MM.1S (cell line): ENCODE data around the gene NOP14.

Experiments used
- DNase-seq: peaks from one replicate; pipeline ENCODE4 v3.0.0-alpha.2; 2015
- H2AFZ ChIP-seq: fragments of 300-600 bp; sonication (generic); 2 replicates; pipeline ENCODE4 v1.6.0; 2016; ENCODE audit warnings: antibody characterized with exemption, low read length
- H3F3A ChIP-seq: fragments of 300-600 bp; sonication (generic); 2 replicates; pipeline ENCODE4 v1.6.1; 2016; ENCODE audit warnings: mild to moderate bottlenecking, antibody characterized with exemption, low read length, moderate library complexity, mixed read lengths; ENCODE audit not compliant: insufficient read depth
- H3K27ac ChIP-seq: fragments of 300-600 bp; sonication (generic); 2 replicates; pipeline ENCODE4 v1.5.1; 2016; ENCODE audit warnings: mild to moderate bottlenecking, low read length
- H3K27me3 ChIP-seq: fragments of 300-600 bp; sonication (generic); replicated peaks from 2 replicates; pipeline ENCODE4 v1.6.0; 2016; ENCODE audit warnings: low read length; ENCODE audit not compliant: insufficient read depth
- H3K36me3 ChIP-seq: fragments of 300-600 bp; sonication (generic); replicated peaks from 2 replicates; pipeline ENCODE4 v1.6.1; 2016; ENCODE audit warnings: mild to moderate bottlenecking, low read length, mixed read lengths; ENCODE audit not compliant: insufficient read depth
- H3K4me1 ChIP-seq: fragments of 300-600 bp; sonication (generic); 2 replicates; pipeline ENCODE4 v1.6.1; 2016; ENCODE audit warnings: low read length, mixed read lengths
- H3K4me2 ChIP-seq: fragments of 300-600 bp; sonication (generic); 2 replicates; pipeline ENCODE4 v1.6.0; 2016; ENCODE audit warnings: low read depth, low read length
- H3K4me3 ChIP-seq: fragments of 300-600 bp; sonication (generic); 2 replicates; pipeline ENCODE4 v1.5.1; 2016; ENCODE audit warnings: low read length, mixed read lengths
- H3K79me2 ChIP-seq: fragments of 300-600 bp; sonication (generic); 2 replicates; pipeline ENCODE4 v1.6.1; 2016; ENCODE audit warnings: mixed run types, low read length, mixed read lengths
- H3K9ac ChIP-seq: fragments of 300-600 bp; sonication (generic); 2 replicates; pipeline ENCODE4 v1.6.1; 2016; ENCODE audit warnings: low read length, mixed read lengths
- H3K9me2 ChIP-seq: fragments of 300-600 bp; sonication (generic); replicated peaks from 2 replicates; pipeline ENCODE4 v1.6.1; 2016; ENCODE audit warnings: mild to moderate bottlenecking, low read length, mixed read lengths; ENCODE audit not compliant: insufficient read depth
- H3K9me3 ChIP-seq: fragments of 300-600 bp; sonication (generic); replicated peaks from 2 replicates; pipeline ENCODE4 v1.6.1; 2016; ENCODE audit warnings: mild to moderate bottlenecking, low read length, mixed read lengths; ENCODE audit not compliant: insufficient read depth
- H4K20me1 ChIP-seq: fragments of 300-600 bp; sonication (generic); 2 replicates; pipeline ENCODE4 v1.6.1; 2016; ENCODE audit warnings: mild to moderate bottlenecking, low read length, moderate library complexity, mixed read lengths; ENCODE audit not compliant: insufficient read depth
- CTCF ChIP-seq: fragments of 300-600 bp; sonication (generic); IDR thresholded peaks from 2 replicates; pipeline ENCODE4 v1.5.1; 2016; ENCODE audit warnings: antibody characterized with exemption, low read length, mixed read lengths
- EZH2 ChIP-seq: fragments of 300-600 bp; sonication (generic); optimal IDR thresholded peaks from 2 replicates; pipeline ENCODE3; 2017; ENCODE audit warnings: low read depth, mild to moderate bottlenecking, antibody characterized with exemption, low read length, mixed read lengths
- EZH2phosphoT487 ChIP-seq: fragments of 300-600 bp; sonication (generic); IDR thresholded peaks from 2 replicates; pipeline ENCODE4 v1.6.1; 2018; ENCODE audit warnings: antibody characterized with exemption, low read length

Gene NOP14

GRCh38 chr4:2963966-2964471, 813 bp upstream of the NOP14 start:
- Histone ChIP-seq H2AFZ (peak overlapping the region; percentile 99), H4K20me1 (peaks cover 8% of the 10 kb centered on the region), H3K9me3 (no peaks in the 10 kb centered on the region), H3K27ac (no peak overlapping the region), H3K9me2 (no peaks in the 10 kb centered on the region), H3K36me3 (no peaks in the 10 kb centered on the region; the same call in 1 of the 2 replicates), H3K9ac (peak overlapping the region; percentile 61), H3F3A (peaks cover 11% of the 10 kb centered on the region), H3K4me1 (peaks cover 3% of the 10 kb centered on the region), H3K4me3 (peak overlapping the region; percentile 84), H3K4me2 (peak overlapping the region; percentile 75), H3K79me2 (peaks cover 35% of the 10 kb centered on the region), H3K27me3 (no peaks in the 10 kb centered on the region)
- TF ChIP-seq EZH2phosphoT487: no peak
- TF ChIP-seq EZH2: no peak
- no peak for TF ChIP-seq CTCF
- DNase-seq: peak; percentile 55

GRCh38 chr4:2962614-2963174, 512 bp downstream of the NOP14 start:
- peak overlapping the region; percentile 87 for H2AFZ ChIP-seq
- H4K20me1 ChIP-seq: peaks cover 21% of the 10 kb centered on the region
- H3K4me3 ChIP-seq: peak overlapping the region; percentile 84
- peaks cover 5% of the 10 kb centered on the region for H3K36me3 ChIP-seq
- H3K4me2 ChIP-seq: peak overlapping the region; percentile 89
- H3K79me2 ChIP-seq: peaks cover 48% of the 10 kb centered on the region
- peaks cover 3% of the 10 kb centered on the region for H3K4me1 ChIP-seq
- TF ChIP-seq EZH2: no peak
- TF ChIP-seq CTCF: no peak
- no peak for TF ChIP-seq EZH2phosphoT487
- no peaks in the 10 kb centered on the region for H3K27me3 ChIP-seq
- no peaks in the 10 kb centered on the region for H3K9me3 ChIP-seq
- no peaks in the 10 kb centered on the region for H3K9me2 ChIP-seq
- peak; percentile 54 for DNase-seq
- peak overlapping the region; percentile 65 for H3K27ac ChIP-seq
- peak overlapping the region; percentile 93 for H3K9ac ChIP-seq
- H3F3A ChIP-seq: peaks cover 11% of the 10 kb centered on the region

- TF ChIP-seq EZH2 (no peak), CTCF (peak; percentile 23), EZH2phosphoT487 (no peak)
- H3K9ac ChIP-seq: peak overlapping the region; percentile 93
- peaks cover 3% of the 10 kb centered on the region for H3K4me1 ChIP-seq
- no peaks in the 10 kb centered on the region for H3K9me2 ChIP-seq
- H3K27ac ChIP-seq: peak overlapping the region; percentile 65; the same call in 1 of the 2 replicates
- no peaks in the 10 kb centered on the region for H3K9me3 ChIP-seq
- peaks cover 10% of the 10 kb centered on the region for H3K36me3 ChIP-seq
- peaks cover 54% of the 10 kb centered on the region for H3K79me2 ChIP-seq
- peak; percentile 47 for DNase-seq
- peak overlapping the region; percentile 89 for H3K4me2 ChIP-seq
- peaks cover 24% of the 10 kb centered on the region for H4K20me1 ChIP-seq
- peak overlapping the region; percentile 84 for H3K4me3 ChIP-seq
- no peaks in the 10 kb centered on the region for H3K27me3 ChIP-seq
- peaks cover 11% of the 10 kb centered on the region for H3F3A ChIP-seq
- H2AFZ ChIP-seq: no peak overlapping the region
These were observed 1.3 kb downstream of the NOP14 start for GRCh38 chr4:2961811-2962441.
